ENCODE measurements around the gene PPP1R3G.
"Not testable (repeated sequence)": the region's sequence is repeated elsewhere in the genome, so short reads cannot be mapped to it uniquely, and the experiment has no call there.

The PPP1R3G gene

DNA sequence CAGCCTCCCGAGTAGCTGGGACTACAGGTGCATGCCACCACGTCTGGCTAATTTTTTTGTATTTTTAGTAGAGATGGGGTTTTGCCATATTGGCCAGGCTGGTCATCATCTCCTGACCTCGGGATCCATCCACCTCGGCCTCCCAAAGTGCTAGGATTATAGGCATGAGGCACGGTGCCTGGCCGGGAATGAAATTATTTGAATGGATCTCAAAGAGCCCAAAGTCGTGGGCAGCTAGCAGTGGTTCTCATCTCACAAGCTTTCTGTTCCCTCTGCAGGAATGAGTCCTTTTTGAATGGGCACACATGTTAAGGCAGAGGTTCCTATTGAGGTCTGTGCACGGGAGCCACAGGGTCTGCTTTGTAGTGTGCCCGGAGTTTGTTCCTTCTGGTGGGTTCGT is 34.9 kb downstream of the PPP1R3G start:
- no peak for TF ChIP-seq CTCF (IDR thresholded peaks at IDR 0.05; ENCODE audit: insufficient read depth, low read length, poor library complexity, severe bottlenecking)
- DNase-seq (ENCODE audit: extremely low read depth, insufficient read length), result no peak
- H3K27me3 ChIP-seq (replicated peaks; ENCODE audit: control insufficient read depth, insufficient read depth, low read length), result no peaks in the 10 kb centered on the region
- H3K4me3 ChIP-seq (replicated peaks; ENCODE audit: low read depth, low read length), result no peak overlapping the region
- no peaks in the 10 kb centered on the region; the same call in 1 of the 2 replicates for H3K36me3 ChIP-seq (ENCODE audit: control insufficient read depth, insufficient read depth, low read length)

GRCh38 chr6:5120543-5120942 is 35.4 kb downstream of the PPP1R3G start:
- not testable (repeated sequence) for H3K36me3 ChIP-seq (ENCODE audit: control insufficient read depth, insufficient read depth, low read length); H3K4me3 ChIP-seq (replicated peaks; ENCODE audit: low read depth, low read length); H3K27me3 ChIP-seq (replicated peaks; ENCODE audit: control insufficient read depth, insufficient read depth, low read length); DNase-seq (ENCODE audit: extremely low read depth, insufficient read length)

DNA sequence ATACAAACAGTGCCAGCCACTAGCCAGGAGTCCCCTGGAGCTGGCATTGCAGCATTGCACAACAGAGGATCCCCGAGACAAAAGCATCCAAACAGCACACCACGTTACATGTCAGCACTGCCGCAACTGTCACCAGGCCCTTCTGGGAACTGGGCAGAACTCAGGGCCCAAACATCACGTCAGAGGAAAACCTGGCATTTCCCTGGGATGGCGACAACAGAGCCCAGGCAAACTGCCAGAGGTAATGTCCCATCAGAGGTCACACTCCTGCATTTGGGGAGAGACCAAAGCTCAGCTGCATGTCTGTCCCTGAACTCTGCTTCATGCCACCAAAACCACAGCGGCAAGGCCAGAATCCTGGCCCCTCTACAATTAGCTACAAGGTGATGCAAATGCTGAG is 36.3 kb downstream of the PPP1R3G start:
- Histone ChIP-seq H3K27me3 (replicated peaks; ENCODE audit: control insufficient read depth, insufficient read depth, low read length) (no peaks in the 10 kb centered on the region), H3K4me3 (replicated peaks; ENCODE audit: low read depth, low read length) (no peak overlapping the region), H3K36me3 (ENCODE audit: control insufficient read depth, insufficient read depth, low read length) (no peaks in the 10 kb centered on the region; the same call in 1 of the 2 replicates)
- TF ChIP-seq CTCF (IDR thresholded peaks at IDR 0.05; ENCODE audit: insufficient read depth, low read length, poor library complexity, severe bottlenecking), result no peak
- DNase-seq (ENCODE audit: extremely low read depth, insufficient read length), result no peak

DNA sequence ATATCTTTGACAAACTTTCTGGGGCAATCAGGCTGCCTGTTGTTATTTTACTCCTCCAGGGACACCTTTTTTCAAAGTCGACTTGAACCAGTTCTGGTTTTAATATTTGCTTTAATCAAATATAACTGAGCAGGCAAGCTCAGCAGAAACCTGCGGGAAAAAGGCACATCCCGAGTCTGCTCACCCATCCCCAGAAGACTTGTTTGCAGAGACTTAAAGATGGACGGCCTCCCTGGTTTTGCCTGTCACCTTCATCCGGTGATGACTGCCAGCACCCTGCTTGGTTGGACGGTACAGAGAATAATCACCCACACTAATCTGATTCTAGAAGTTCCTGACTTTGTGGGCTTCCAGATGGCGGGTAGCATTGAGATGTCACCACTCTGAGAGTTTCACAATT is 36.8 kb downstream of the PPP1R3G start:
- no peak for DNase-seq (ENCODE audit: extremely low read depth, insufficient read length)
- H3K27me3 ChIP-seq (replicated peaks; ENCODE audit: control insufficient read depth, insufficient read depth, low read length), result no peaks in the 10 kb centered on the region
- H3K36me3 ChIP-seq (ENCODE audit: control insufficient read depth, insufficient read depth, low read length), result no peaks in the 10 kb centered on the region; the same call in 1 of the 2 replicates
- H3K4me3 ChIP-seq (replicated peaks; ENCODE audit: low read depth, low read length), result no peak overlapping the region
- TF ChIP-seq CTCF (IDR thresholded peaks at IDR 0.05; ENCODE audit: insufficient read depth, low read length, poor library complexity, severe bottlenecking), result no peak

DNA sequence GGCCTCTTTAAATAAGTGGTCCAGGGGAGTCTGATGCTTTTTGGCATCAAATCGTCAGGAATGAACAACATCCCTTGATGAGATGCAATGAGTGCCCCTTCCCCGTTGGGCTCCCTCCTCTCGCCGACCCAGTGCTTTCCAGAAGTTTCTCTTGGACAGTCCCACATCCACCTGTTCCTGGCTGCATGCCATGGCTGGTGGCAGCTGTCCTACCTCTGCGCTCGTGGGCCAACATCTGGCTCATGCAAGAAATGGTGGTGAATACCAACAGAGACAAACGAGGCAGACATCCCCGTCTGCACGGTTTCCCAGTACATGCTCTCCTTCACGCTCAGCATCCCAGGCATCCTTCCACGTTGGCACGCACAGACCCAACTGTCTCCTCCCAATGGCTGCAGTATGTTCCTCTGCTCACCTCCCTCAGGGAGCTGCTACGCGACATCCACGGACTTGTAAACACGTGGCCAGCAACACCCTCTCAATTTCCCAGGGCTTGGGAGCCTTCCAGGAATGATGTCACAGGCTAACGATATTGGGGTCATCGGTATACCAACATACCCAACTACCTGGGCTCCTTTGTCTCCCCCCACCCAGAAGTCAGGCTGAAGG is 37.5 kb downstream of the PPP1R3G start:
- no peaks in the 10 kb centered on the region; the same call in 1 of the 2 replicates for H3K36me3 ChIP-seq (ENCODE audit: control insufficient read depth, insufficient read depth, low read length)

More for the DNA sequence above, 37.5 kb downstream of the PPP1R3G start:
- no peak for TF ChIP-seq CTCF (IDR thresholded peaks at IDR 0.05; ENCODE audit: insufficient read depth, low read length, poor library complexity, severe bottlenecking)
- no peak overlapping the region for H3K4me3 ChIP-seq (replicated peaks; ENCODE audit: low read depth, low read length)
- DNase-seq (ENCODE audit: extremely low read depth, insufficient read length), result no peak
- H3K27me3 ChIP-seq (replicated peaks; ENCODE audit: control insufficient read depth, insufficient read depth, low read length), result no peaks in the 10 kb centered on the region

All from GM06990 (cell line).